Measurements from ENCODE around the gene FANCG. TPM values are rescaled to one million over a fixed set of nuclear protein-coding genes. Genes with fewer than 3 reads are reported as not detected.

FANCG gene
- total RNA-seq, 1 experiment from 2014 or later = 32.6 TPM

- no peak for DNase-seq (ENCODE audit: low read depth)
These were observed 19.1 kb downstream of the FANCG start for GRCh38 chr9:35060548-35061207.

GRCh38 chr9:35059438-35059837, 20.3 kb downstream of the FANCG start:
- DNase-seq (ENCODE audit: low read depth) = no peak

- no peak for DNase-seq (ENCODE audit: low read depth)
These were observed 22.5 kb downstream of the FANCG start for GRCh38 chr9:35057271-35057620.

GRCh38 chr9:35056571-35057270, 23.0 kb downstream of the FANCG start:
- no peak for DNase-seq (ENCODE audit: low read depth)

GRCh38 chr9:35054871-35055644, 24.7 kb downstream of the FANCG start:
- DNase-seq (ENCODE audit: low read depth) = no peak

GRCh38 chr9:35054185-35054835, 25.4 kb downstream of the FANCG start:
- no peak for DNase-seq (ENCODE audit: low read depth)

GRCh38 chr9:35051069-35051967, 28.4 kb downstream of the FANCG start:
- DNase-seq (ENCODE audit: low read depth) = peak; percentile 41

GRCh38 chr9:35048511-35048910, 31.2 kb downstream of the FANCG start:
- DNase-seq (ENCODE audit: low read depth) = no peak

GRCh38 chr9:35044071-35044470, 35.7 kb downstream of the FANCG start:
- no peak for DNase-seq (ENCODE audit: low read depth)

- no peak for DNase-seq (ENCODE audit: low read depth)
These were observed 36.7 kb downstream of the FANCG start for GRCh38 chr9:35042891-35043545.

- DNase-seq (ENCODE audit: low read depth) = peak; percentile 39
These were observed 37.6 kb downstream of the FANCG start for GRCh38 chr9:35042081-35042604.

- no peak for DNase-seq (ENCODE audit: low read depth)
These were observed 43.7 kb downstream of the FANCG start for GRCh38 chr9:35035851-35036701.

GRCh38 chr9:35033101-35033500, 46.6 kb downstream of the FANCG start:
- no peak for DNase-seq (ENCODE audit: low read depth)

GRCh38 chr9:35029852-35030251, 49.9 kb downstream of the FANCG start:
- DNase-seq (ENCODE audit: low read depth) = no peak

- DNase-seq (ENCODE audit: low read depth) = no peak
These were observed 50.5 kb downstream of the FANCG start for GRCh38 chr9:35029241-35029640.

- DNase-seq (ENCODE audit: low read depth) = no peak
These were observed 51.4 kb downstream of the FANCG start for GRCh38 chr9:35028341-35028740.

- no peak for DNase-seq (ENCODE audit: low read depth)
These were observed 51.9 kb downstream of the FANCG start for GRCh38 chr9:35027860-35028259.

GRCh38 chr9:35027374-35027773, 52.4 kb downstream of the FANCG start:
- no peak for DNase-seq (ENCODE audit: low read depth)

GRCh38 chr9:35026671-35027070, 53.1 kb downstream of the FANCG start:
- no peak for DNase-seq (ENCODE audit: low read depth)
